Choroid plexus epithelial cell (primary cell): Measurements from ENCODE around the gene ATP8B3.

ENCODE experiments used
- DNase-seq: peaks from one replicate; pipeline ENCODE4 v3.0.0-alpha.2; 2010; ENCODE audit warnings: low read depth
- H3K4me3 ChIP-seq: 2 replicates; pipeline ENCODE4 v1.5.1; 2011; ENCODE audit warnings: low read depth, mild to moderate bottlenecking, control low read depth, low read length, moderate library complexity
- TF ChIP-seq, protein P1 (sequence below): conservative IDR thresholded peaks from 2 replicates; pipeline ENCODE4 v1.5.1; 2011; ENCODE audit warnings: low read depth, mild to moderate bottlenecking, control low read depth, inconsistent platforms, low read length, moderate library complexity

ATP8B3 gene

GRCh38 chr19:1751367-1752008 is 60.6 kb downstream of the ATP8B3 start:
- TF ChIP-seq, protein P1, sequence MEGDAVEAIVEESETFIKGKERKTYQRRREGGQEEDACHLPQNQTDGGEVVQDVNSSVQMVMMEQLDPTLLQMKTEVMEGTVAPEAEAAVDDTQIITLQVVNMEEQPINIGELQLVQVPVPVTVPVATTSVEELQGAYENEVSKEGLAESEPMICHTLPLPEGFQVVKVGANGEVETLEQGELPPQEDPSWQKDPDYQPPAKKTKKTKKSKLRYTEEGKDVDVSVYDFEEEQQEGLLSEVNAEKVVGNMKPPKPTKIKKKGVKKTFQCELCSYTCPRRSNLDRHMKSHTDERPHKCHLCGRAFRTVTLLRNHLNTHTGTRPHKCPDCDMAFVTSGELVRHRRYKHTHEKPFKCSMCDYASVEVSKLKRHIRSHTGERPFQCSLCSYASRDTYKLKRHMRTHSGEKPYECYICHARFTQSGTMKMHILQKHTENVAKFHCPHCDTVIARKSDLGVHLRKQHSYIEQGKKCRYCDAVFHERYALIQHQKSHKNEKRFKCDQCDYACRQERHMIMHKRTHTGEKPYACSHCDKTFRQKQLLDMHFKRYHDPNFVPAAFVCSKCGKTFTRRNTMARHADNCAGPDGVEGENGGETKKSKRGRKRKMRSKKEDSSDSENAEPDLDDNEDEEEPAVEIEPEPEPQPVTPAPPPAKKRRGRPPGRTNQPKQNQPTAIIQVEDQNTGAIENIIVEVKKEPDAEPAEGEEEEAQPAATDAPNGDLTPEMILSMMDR = no peak
- DNase-seq = no peak

DNA sequence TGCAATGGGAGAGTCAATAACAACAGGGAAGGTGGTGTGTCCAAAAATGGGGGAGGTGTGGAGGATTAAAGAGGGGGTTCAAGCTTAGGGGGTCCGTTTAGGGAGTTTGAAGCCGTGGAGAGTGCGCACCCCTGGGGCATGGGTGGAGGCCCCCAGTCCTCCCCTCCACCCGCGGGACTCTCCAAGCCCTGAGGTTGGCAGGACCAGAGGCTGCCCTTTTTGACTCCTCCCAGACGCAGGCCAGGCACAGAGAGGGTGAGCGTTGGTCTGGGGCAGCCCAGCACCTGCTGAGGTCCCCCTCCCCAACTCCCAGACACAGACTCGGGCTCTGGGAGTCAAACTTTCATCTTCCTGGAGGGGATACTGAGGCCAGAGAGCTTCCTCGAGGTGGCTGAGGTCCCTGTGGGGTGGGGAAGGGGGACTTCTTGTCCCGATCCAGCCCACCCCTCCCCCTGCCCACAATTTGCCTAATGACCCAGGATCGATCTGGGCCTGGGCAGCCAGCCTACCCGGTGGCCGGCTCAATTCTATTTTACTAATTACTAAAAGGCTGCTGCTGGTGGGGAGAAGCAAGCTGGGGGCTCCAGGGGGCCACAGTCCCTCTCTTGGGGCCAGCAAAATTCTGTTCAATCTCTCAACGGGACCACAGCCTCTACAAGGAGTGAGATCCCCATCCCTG is 61.6 kb downstream of the ATP8B3 start:
- DNase-seq = no peak
- no peak overlapping the region for H3K4me3 ChIP-seq
- TF ChIP-seq, protein P1 = no peak

More at GRCh38 chr19:1751367-1752008, 60.6 kb downstream of the ATP8B3 start:
- no peak overlapping the region for H3K4me3 ChIP-seq

DNA sequence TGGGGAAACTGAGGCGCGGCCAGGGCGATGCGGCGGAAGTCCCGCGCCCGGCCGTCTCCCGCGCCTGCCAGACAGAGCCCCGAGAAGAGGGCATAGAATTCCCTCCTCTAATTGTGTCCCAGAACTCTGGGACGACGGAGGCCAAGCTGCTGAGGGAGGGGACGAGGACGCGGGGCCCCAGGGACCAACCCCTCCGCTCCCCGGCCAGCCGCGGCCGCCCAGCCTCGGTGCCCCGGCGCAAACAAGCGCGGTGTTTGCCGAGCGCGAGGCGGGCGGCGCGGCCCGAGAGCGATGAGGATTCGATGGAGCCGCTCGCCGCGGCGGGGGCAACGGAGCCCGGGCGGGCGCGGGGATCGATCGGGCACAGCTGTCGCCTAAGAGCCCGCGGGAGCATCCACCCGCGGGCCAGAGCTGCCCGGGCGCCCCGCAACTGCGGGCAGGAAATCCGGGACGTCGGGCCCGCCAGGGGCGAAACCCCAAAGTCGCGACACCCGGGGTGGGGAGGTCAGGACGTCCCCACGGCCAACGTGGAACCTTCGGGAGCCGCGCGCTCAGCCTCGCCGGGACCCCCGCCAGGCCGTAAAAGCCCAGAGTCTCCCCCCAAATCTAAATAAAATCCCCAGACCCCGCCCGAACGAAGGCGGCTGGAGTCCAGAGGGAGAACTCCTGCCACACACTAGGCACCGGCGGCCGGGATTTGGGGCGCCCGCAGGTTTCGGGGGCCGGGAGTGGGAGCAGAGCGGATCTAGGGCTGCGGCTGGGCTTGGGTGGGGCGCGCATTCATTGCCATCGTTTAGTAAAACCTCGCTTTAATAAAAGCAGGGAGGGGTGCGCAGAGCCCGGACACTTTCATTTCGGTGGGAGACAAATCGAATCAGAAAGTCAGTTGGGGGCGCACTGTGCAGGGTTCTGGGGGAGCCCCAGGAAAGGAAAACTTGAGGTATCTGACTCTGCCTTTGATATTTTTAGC is 62.4 kb downstream of the ATP8B3 start:
- TF ChIP-seq, protein P1 = no peak
- no peak overlapping the region for H3K4me3 ChIP-seq
- DNase-seq = no peak

GRCh38 chr19:1748873-1749341 is 63.2 kb downstream of the ATP8B3 start:
- no peak for DNase-seq
- no peak overlapping the region for H3K4me3 ChIP-seq
- TF ChIP-seq, protein P1 = no peak

GRCh38 chr19:1748115-1748872 is 63.8 kb downstream of the ATP8B3 start:
- TF ChIP-seq, protein P1 = no peak
- H3K4me3 ChIP-seq = no peak overlapping the region
- no peak for DNase-seq

DNA sequence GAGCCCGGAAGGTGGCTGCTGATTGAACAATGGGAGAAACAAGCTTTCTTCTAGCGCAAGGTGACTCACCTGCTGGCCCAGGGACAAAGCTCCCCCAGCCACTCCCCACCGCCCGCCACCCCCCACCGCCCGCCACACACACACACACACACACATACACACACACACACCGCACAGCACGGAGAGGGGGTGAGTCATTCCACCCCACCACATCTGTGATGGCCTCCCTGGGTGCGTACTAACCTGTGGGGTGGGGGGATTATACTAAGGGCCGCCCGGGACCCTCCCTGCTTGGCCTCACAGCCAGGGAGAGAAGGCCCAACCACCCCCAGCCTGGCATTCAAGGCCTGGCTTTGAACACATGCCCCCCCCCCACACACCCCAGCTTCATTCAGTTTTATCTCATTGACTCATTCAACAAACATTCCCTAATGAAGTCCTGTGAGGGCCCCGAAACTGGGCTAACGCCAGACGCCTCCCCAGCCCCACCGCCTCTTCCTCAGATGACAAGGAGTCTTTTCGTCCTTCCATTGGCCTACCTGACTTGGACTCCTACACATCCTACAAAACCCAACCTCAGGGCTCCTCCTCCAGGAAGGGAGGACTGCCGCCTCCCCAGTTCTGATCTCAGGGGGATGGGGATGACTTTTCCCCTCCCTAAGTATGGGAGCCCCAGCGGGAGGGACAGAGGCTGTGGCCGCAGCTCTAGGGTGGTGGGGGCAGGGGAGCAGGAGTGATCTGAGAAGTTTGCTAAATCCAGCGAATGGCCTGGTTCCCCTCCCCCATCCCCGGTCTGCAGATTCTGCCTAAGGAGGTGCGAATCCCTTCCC is 64.6 kb downstream of the ATP8B3 start:
- peak; percentile 73 for DNase-seq
- TF ChIP-seq, protein P1 = no peak
- no peak overlapping the region for H3K4me3 ChIP-seq
